Hepatocyte (in vitro differentiated cells): ENCODE measurements around the gene SLAIN2.

Experiments
- CTCF ChIP-seq: fragments of 200-600 bp; sonication (generic); IDR thresholded peaks from 2 replicates; pipeline ENCODE4 v1.5.1; 2016; ENCODE audit warnings: antibody characterized with exemption, mild to moderate bottlenecking; ENCODE audit not compliant: poor library complexity
- EZH2 ChIP-seq: fragments of 200-600 bp; sonication (generic); IDR thresholded peaks from 2 replicates; pipeline ENCODE4 v1.6.1; 2016; ENCODE audit warnings: antibody characterized with exemption, mild to moderate bottlenecking, borderline replicate concordance
- EZH2phosphoT487 ChIP-seq: fragments of 200-600 bp; sonication (generic); IDR thresholded peaks from one replicate; pipeline ENCODE4 v1.6.1; 2018; ENCODE audit warnings: antibody characterized with exemption, mild to moderate bottlenecking, low read depth, moderate library complexity; ENCODE audit not compliant: unreplicated experiment, severe bottlenecking

- TF ChIP-seq CTCF (no peak), EZH2phosphoT487 (no peak), EZH2 (no peak)
Measured at GRCh38 chr4:48429709-48430474, 88.6 kb downstream of the SLAIN2 start.
